ENCODE results near the gene RHOBTB1. TPM values are rescaled to one million over a fixed set of nuclear protein-coding genes. Genes with fewer than 3 reads are reported as not detected.

RHOBTB1 gene
- total RNA-seq, 1 experiment from 2014 or later = 2.5 TPM

GRCh38 chr10:60986791-60987190, 42.8 kb upstream of the RHOBTB1 start:
- Histone ChIP-seq H3K79me1 (ENCODE audit: insufficient read depth, low read depth, low read length, poor library complexity, severe bottlenecking) (no peaks in the 10 kb centered on the region), H4K5ac (ENCODE audit: insufficient read length, low read depth, low read length) (no peak overlapping the region), H2BK15ac (ENCODE audit: low read depth, low read length) (no peak overlapping the region), H4K91ac (ENCODE audit: insufficient read length, low read depth, low read length) (no peak overlapping the region), H2AK5ac (ENCODE audit: insufficient read length, low read length) (no peak overlapping the region), H3K23me2 (ENCODE audit: insufficient read length, low read depth, low read length, poor library complexity, severe bottlenecking) (no peaks in the 10 kb centered on the region), H2BK12ac (ENCODE audit: insufficient read length, low read depth, low read length) (no peak overlapping the region), H2AFZ (ENCODE audit: low read length) (no peak overlapping the region), H3K9ac (ENCODE audit: extremely low read depth, insufficient read length, low read length) (no peak overlapping the region), H3K4ac (ENCODE audit: low read depth, low read length) (no peak overlapping the region), H3K27ac (ENCODE audit: insufficient read length, low read depth, low read length) (no peak overlapping the region), H3K4me2 (ENCODE audit: insufficient read depth, insufficient read length, low read length) (no peak overlapping the region), H3K9me3 (ENCODE audit: control insufficient read depth, low read depth, low read length) (no peaks in the 10 kb centered on the region), H2BK120ac (ENCODE audit: low read depth, low read length, poor library complexity, severe bottlenecking) (no peak overlapping the region), H3K23ac (ENCODE audit: insufficient read length, low read depth, low read length) (no peak overlapping the region), H2BK20ac (ENCODE audit: low read depth, low read length, poor library complexity, severe bottlenecking) (no peak overlapping the region), H3K4me1 (ENCODE audit: insufficient read depth, low read length) (no peaks in the 10 kb centered on the region; the same call in 1 of the 2 replicates), H3K27me3 (ENCODE audit: insufficient read depth, low read length) (no peaks in the 10 kb centered on the region), H2BK5ac (ENCODE audit: insufficient read length, low read length) (no peak overlapping the region), H4K8ac (replicated peaks; ENCODE audit: insufficient read length, low read depth, low read length) (no peak overlapping the region), H3K18ac (ENCODE audit: insufficient read length, low read depth, low read length) (no peak overlapping the region), H3K56ac (ENCODE audit: insufficient read length, low read depth, low read length) (no peak overlapping the region), H3K14ac (ENCODE audit: insufficient read depth, low read length) (no peak overlapping the region), H4K20me1 (ENCODE audit: control insufficient read depth, insufficient read depth, insufficient read length) (no peaks in the 10 kb centered on the region), H3T11ph (ENCODE audit: low read length) (no peak overlapping the region), H3K79me2 (ENCODE audit: insufficient read depth, low read length) (no peaks in the 10 kb centered on the region)
- no peaks in the 10 kb centered on the region for H3K9me3 Mint-ChIP-seq
- no peak overlapping the region for H3K27ac Mint-ChIP-seq
- no peak for DNase-seq
- H3K4me1 Mint-ChIP-seq = no peaks in the 10 kb centered on the region; a peak in 1 of 4 replicates
- H3K4me3 Mint-ChIP-seq = no peak overlapping the region
- no CpG with 5 or more reads among the region's 3 CpGs for WGBS (ENCODE audit: extremely low coverage, insufficient read length, low lambda C conversion rate)
- H3K36me3 Mint-ChIP-seq (ENCODE audit: insufficient read depth in 1 of 3, low read depth in 3 of 3) = no peaks in the 10 kb centered on the region; a peak in 1 of 7 replicates
- no peak for TF ChIP-seq CTCF (conservative IDR thresholded peaks at IDR 0.05)
- no peaks in the 10 kb centered on the region for H3K27me3 Mint-ChIP-seq (ENCODE audit: low read depth)

Data from H9 (cell line).